Stimulated activated CD8-positive, alpha-beta memory T cell treated with anti-CD3 and anti-CD28 coated beads, Interleukin-7, amount 100 ng/mL, for 48 hours (primary cell): Measurements from ENCODE around the gene MAN1B1.

Source experiments
- DNase-seq, 2 donors: peaks; one replicate each; pipeline ENCODE4 v3.0.0-alpha.2; 2020; ENCODE audit warnings: low read depth in 1 of 2; ENCODE audit errors: extremely low read depth in 1 of 2

MAN1B1 gene

GRCh38 chr9:137141976-137142936 is 55.5 kb downstream of the MAN1B1 start:
- no peak for DNase-seq

- no peak for DNase-seq
Observed at GRCh38 chr9:137143459-137143858, 56.7 kb downstream of the MAN1B1 start.

- DNase-seq = no peak
Observed at GRCh38 chr9:137145731-137146526, 59.1 kb downstream of the MAN1B1 start.

GRCh38 chr9:137146527-137146918 is 59.7 kb downstream of the MAN1B1 start:
- DNase-seq = no peak

- DNase-seq = no peak
Observed at GRCh38 chr9:137147091-137147792, 60.5 kb downstream of the MAN1B1 start.

DNA sequence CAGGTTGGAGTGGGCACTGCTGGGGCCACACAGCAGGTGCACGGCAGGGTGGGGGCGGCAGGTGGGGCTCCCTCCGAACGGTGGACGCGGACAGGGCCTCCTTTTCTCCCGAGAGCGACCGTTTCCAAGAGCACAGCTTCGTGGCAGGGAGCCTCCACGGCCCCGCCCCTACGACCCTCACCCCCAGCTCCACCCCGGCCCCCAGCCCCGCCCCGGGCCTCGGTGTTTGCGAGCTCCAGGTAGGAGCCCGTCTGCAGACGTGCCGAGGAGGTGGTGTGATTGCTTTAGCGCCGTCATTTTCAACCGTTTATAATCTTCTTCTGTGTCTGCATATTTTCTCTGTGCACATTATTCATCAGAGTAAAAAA is 61.0 kb downstream of the MAN1B1 start:
- no peak for DNase-seq

GRCh38 chr9:137148242-137148641 is 61.5 kb downstream of the MAN1B1 start:
- no peak for DNase-seq

- no peak for DNase-seq
Observed at GRCh38 chr9:137148661-137149060, 61.9 kb downstream of the MAN1B1 start.

- no peak for DNase-seq
Observed at GRCh38 chr9:137149363-137149762, 62.6 kb downstream of the MAN1B1 start.

DNA sequence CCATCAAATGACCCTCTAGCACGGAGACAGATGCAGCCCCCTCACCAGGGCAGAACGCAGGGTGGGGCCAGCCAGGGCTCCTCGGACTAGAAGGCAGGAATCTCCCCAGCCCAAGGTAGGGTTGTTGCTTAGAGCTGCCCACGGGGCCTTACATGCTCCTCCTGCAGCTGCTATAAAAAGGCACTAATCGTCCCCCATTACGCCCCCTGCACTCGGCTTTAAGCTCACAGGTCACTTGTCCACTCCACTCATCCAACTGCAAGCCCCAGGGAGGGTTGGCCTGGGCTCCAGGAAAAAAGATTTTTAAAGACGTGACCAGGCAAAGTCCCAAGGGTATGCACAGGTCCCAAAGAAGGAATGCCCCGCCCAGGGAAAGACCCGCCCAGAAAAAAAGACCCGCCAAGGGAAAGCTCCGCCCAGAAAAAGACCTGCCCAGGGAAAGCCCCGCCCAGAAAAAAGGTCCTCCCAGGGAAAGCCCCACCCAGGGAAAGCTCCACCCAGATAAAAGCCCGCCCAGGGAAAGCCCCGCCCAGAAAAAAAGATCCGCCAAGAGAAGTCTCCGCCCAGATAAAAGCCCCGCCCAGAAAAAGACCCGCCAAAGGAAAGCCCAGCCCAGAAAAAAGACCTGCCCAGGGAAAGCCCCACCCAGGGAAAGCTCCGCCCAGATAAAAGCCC is 63.3 kb downstream of the MAN1B1 start:
- DNase-seq = no peak

DNA sequence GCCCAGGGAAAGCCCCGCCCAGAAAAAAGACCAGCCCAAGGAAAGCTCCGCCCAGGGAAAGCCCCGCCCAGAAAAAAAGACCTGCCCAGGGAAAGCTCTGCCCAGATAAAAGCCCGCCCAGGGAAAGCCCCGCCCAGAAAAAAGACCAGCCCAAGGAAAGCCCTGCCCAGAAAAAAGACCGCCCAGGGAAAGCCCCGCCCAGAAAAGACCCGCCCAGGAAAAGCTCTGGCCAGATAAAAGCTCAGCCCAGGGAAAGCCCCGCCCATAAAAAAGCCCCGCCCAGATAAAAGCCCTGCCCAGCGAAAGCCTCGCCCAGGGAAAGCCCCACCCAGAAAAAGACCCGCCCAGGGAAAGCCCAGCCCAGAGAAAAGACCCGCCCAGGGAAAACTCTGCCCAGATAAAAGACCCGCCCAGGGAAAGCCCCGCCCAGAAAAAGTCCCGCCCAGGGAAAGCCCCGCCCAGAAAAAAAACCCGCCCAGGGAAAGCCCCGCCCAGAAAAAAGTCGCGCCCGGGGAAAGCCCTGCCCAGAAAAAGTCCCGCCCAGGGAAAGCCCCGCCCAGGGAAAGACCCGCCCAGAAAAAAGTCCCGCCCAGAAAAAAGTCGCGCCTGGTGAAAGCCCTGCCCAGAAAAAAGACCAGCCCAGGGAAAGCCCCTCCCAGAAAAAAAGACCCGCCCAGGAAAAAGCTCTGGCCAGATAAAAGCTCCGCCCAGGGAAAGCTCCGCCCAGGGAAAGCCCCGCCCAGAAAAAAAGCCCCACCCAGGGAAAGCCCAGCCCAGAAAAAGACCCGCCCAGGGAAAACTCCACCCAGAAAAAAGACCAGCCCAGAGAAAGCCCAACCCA is 64.1 kb downstream of the MAN1B1 start:
- DNase-seq = peak in 1 of 2 donors; percentile 73

GRCh38 chr9:137152844-137153405 is 66.1 kb downstream of the MAN1B1 start:
- no peak for DNase-seq

GRCh38 chr9:137156567-137157375 is 70.0 kb downstream of the MAN1B1 start:
- peak; percentile 43 to 51 for DNase-seq

- DNase-seq = no peak
Observed at GRCh38 chr9:137157618-137158415, 71.0 kb downstream of the MAN1B1 start.

GRCh38 chr9:137158625-137159024 is 71.8 kb downstream of the MAN1B1 start:
- no peak for DNase-seq
